ENCODE data around the gene WNT3A. TPM values are rescaled to one million over a fixed set of nuclear protein-coding genes. Genes with fewer than 3 reads are reported as not detected.

Gene WNT3A
- total RNA-seq, 3 donors from 2014 or later = 0.29 TPM; not detected in 2

GRCh38 chr1:228094432-228095016 lies 87.7 kb downstream of the WNT3A start:
- no peak for DNase-seq (ENCODE audit: low spot score in 2 of 2)
- H3K4me1 ChIP-seq = peaks cover 16 to 33% of the 10 kb centered on the region in 2 donors
- H3K9me3 ChIP-seq = peaks cover 5 to 9% of the 10 kb centered on the region in 2 donors
- no peaks in the 10 kb centered on the region for H3K27me3 ChIP-seq
- peaks cover 4% of the 10 kb centered on the region for H3K36me3 ChIP-seq
- intact Hi-C loops (cut with DNase I; ENCODE audit: low total_unique reads) = no loop called here
- no peak overlapping the region for H3K27ac ChIP-seq
- H3K4me3 ChIP-seq = no peak overlapping the region
- TF ChIP-seq CTCF (IDR thresholded peaks at IDR 0.05) = no peak
- no peak for TF ChIP-seq POLR2A (IDR thresholded peaks at IDR 0.05)
- TF ChIP-seq POLR2AphosphoS5 (IDR thresholded peaks at IDR 0.05) = no peak

- H3K36me3 ChIP-seq = peaks cover 4% of the 10 kb centered on the region
- no peak overlapping the region for H3K4me3 ChIP-seq
- H3K4me1 ChIP-seq = peaks cover 10 to 26% of the 10 kb centered on the region in 2 donors
- H3K27ac ChIP-seq = no peak overlapping the region
- H3K9me3 ChIP-seq = peaks cover 5 to 9% of the 10 kb centered on the region in 2 donors
- no peak for DNase-seq (ENCODE audit: low spot score in 2 of 2)
- intact Hi-C loops (cut with DNase I; ENCODE audit: low total_unique reads) = no loop called here
- TF ChIP-seq POLR2AphosphoS5 (IDR thresholded peaks at IDR 0.05) = no peak
- TF ChIP-seq POLR2A (IDR thresholded peaks at IDR 0.05) = no peak
- no peak for TF ChIP-seq CTCF (IDR thresholded peaks at IDR 0.05)
- no peaks in the 10 kb centered on the region for H3K27me3 ChIP-seq
Measured at GRCh38 chr1:228095161-228095560, 88.4 kb downstream of the WNT3A start.

- Histone ChIP-seq H3K27me3 (no peaks in the 10 kb centered on the region), H3K9me3 (peaks cover 5 to 9% of the 10 kb centered on the region in 2 donors), H3K27ac (no peak overlapping the region), H3K4me1 (peaks cover 4 to 19% of the 10 kb centered on the region in 2 donors), H3K36me3 (peaks cover 4% of the 10 kb centered on the region), H3K4me3 (no peak overlapping the region)
- intact Hi-C loops (cut with DNase I; ENCODE audit: low total_unique reads) = no loop called here
- no peak for TF ChIP-seq CTCF (IDR thresholded peaks at IDR 0.05)
- TF ChIP-seq POLR2A (IDR thresholded peaks at IDR 0.05) = no peak
- no peak for TF ChIP-seq POLR2AphosphoS5 (IDR thresholded peaks at IDR 0.05)
- DNase-seq (ENCODE audit: low spot score in 2 of 2) = no peak
Measured at GRCh38 chr1:228095938-228096337, 89.1 kb downstream of the WNT3A start.

GRCh38 chr1:228096416-228097332 lies 89.9 kb downstream of the WNT3A start:
- H3K4me1 ChIP-seq = peaks cover 5 to 13% of the 10 kb centered on the region in 2 donors
- peaks cover 4% of the 10 kb centered on the region for H3K36me3 ChIP-seq
- TF ChIP-seq POLR2AphosphoS5 (IDR thresholded peaks at IDR 0.05) = no peak
- H3K9me3 ChIP-seq = peaks cover 5 to 9% of the 10 kb centered on the region in 2 donors
- DNase-seq (ENCODE audit: low spot score in 2 of 2) = no peak
- no peak overlapping the region for H3K27ac ChIP-seq
- no peaks in the 10 kb centered on the region for H3K27me3 ChIP-seq
- no peak overlapping the region for H3K4me3 ChIP-seq
- intact Hi-C loops (cut with DNase I; ENCODE audit: low total_unique reads) = no loop called here

- DNase-seq (ENCODE audit: low spot score in 2 of 2) = no peak
- peaks cover 4% of the 10 kb centered on the region for H3K36me3 ChIP-seq
Measured at GRCh38 chr1:228097333-228098081, 90.7 kb downstream of the WNT3A start.

More at GRCh38 chr1:228097333-228098081, 90.7 kb downstream of the WNT3A start:
- intact Hi-C loops (cut with DNase I; ENCODE audit: low total_unique reads) = no loop called here
- peaks cover 8 to 13% of the 10 kb centered on the region in 2 donors for H3K4me1 ChIP-seq
- no peaks in the 10 kb centered on the region for H3K27me3 ChIP-seq
- H3K4me3 ChIP-seq = no peak overlapping the region
- H3K27ac ChIP-seq = no peak overlapping the region
- H3K9me3 ChIP-seq = peaks cover 5 to 9% of the 10 kb centered on the region in 2 donors
- TF ChIP-seq POLR2A (IDR thresholded peaks at IDR 0.05) (no peak), POLR2AphosphoS5 (IDR thresholded peaks at IDR 0.05) (no peak)

Data from breast epithelium (tissue), 4 donors.